ENCODE results near the gene PLD2.

- TF ChIP-seq POLR2A (IDR thresholded peaks at IDR 0.05; ENCODE audit: low read depth, low read length), result no peak
- no peak for TF ChIP-seq TAF1 (IDR thresholded peaks at IDR 0.05; ENCODE audit: borderline replicate concordance, low read depth, low read length)
These were observed 30.7 kb downstream of the PLD2 start for GRCh38 chr17:4837471-4838308.
